ENCODE results near the gene ASTN1. TPM values are rescaled to one million over a fixed set of nuclear protein-coding genes. Genes with fewer than 3 reads are reported as not detected.

ASTN1 gene
- total RNA-seq, 1 experiment from 2014 or later: 0.13 TPM

DNA sequence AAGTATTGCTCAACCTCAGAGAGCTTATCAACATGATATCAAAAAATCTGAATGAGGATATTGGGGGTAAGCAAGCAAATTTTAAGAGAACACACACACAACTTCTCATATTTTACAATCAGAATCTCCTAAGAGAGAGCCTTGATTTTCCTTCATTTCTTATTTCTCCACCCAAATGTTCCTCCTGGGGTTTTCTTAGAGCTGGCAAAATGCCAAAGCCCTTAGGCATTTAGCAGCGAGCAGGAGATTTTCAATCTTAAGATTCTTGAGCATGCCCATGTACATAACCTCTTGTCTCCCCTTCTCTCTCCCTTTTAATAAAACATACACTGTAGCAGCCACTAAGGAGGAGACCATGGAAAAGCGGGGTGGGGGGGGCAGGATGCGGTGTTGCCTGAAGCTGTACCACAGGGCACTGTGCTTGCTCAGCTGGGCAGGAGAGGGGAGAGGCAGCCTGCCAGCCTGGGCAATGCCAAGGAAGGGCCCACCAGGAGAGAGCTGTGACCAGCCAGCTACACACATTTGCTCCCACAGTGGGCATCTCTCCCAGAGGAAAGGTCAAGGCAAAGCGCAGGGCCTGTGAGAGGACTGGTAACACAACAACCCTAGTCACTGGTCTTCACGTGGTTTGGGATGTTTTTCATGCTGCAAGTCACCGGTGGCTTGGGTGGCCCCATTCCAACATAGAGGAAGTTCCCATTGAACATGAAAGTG is 10.6 kb upstream of the ASTN1 start:
- Histone ChIP-seq H3K27me3 (replicated peaks) (peaks cover 47% of the 10 kb centered on the region), H3K27ac (no peak overlapping the region)
- no peak for DNase-seq (ENCODE audit: low read depth in 1 of 2, low spot score in 2 of 2)

DNA sequence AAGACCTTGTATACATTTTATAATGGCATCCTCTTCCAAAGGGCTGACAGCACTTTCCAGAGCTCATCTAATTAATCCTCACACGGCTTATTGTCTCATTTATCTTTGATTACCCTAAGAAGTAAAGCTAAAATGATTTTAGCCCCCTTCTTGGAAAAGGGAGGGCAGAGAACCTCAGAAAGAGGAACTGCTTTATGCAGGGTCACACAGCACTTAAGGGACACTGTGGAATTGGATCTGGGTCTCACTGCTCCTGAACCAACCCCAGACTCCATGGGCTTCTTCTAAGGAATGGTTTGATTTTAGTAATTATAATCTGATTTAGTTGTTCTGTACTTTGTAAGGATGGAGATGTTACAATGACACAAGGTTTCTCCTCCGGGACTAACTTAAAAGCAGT is 9.5 kb upstream of the ASTN1 start:
- no peak for DNase-seq (ENCODE audit: low read depth in 1 of 2, low spot score in 2 of 2)
- Histone ChIP-seq H3K4me1 (replicated peaks) (peaks cover 3% of the 10 kb centered on the region; the same call in 1 of the 2 replicates), H3K27ac (no peak overlapping the region), H3K36me3 (no peaks in the 10 kb centered on the region), H3K27me3 (replicated peaks) (peaks cover 51% of the 10 kb centered on the region), H3K4me3 (no peak overlapping the region), H3K9me3 (replicated peaks) (no peaks in the 10 kb centered on the region)

More for the DNA sequence above, 10.6 kb upstream of the ASTN1 start:
- Histone ChIP-seq H3K4me3 (no peak overlapping the region), H3K9me3 (replicated peaks) (no peaks in the 10 kb centered on the region), H3K36me3 (no peaks in the 10 kb centered on the region), H3K4me1 (replicated peaks) (peaks cover 3% of the 10 kb centered on the region; the same call in 1 of the 2 replicates)

DNA sequence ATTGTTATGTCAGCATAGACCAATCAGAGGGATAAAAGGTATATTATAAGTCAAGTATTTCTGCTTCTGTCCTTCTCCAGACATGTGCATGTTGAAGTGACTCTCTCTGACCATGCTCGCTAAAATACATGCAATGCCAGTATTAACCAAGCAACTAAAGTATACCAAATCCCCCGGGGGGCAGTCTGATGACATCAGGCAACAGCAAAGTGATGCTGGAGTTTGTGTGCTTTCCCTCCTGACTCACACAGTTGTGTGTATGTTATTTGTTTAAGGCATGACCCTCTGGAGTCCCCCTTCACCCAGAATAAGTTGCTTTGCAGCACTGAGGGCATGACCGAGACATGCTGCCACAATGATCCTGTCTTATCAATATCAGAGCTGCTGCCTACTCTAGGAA is 8.4 kb upstream of the ASTN1 start:
- Histone ChIP-seq H3K4me3 (no peak overlapping the region), H3K4me1 (replicated peaks) (peaks cover 3% of the 10 kb centered on the region; the same call in 1 of the 2 replicates), H3K27me3 (replicated peaks) (peaks cover 58% of the 10 kb centered on the region), H3K36me3 (no peaks in the 10 kb centered on the region), H3K27ac (no peak overlapping the region), H3K9me3 (replicated peaks) (no peaks in the 10 kb centered on the region)
- no peak for DNase-seq (ENCODE audit: low read depth in 1 of 2, low spot score in 2 of 2)

DNA sequence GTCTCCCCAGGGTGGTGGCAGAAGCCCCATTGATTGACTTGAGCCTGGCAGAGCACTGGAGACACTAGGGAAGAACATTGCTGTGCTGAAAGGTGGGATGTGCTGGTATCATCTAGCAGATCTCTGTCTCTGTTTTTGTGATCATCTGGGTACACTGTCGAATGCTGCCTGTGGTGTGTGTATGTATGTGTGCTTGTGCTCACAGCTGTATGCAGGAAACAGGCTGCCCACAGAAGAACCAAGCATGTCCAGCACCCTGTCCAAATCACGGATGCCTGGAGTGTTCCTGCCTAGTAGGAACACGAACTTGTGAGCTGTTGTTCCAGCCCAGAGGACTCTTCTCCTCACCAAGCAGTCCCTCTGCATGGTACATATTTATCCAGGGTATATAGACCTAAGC is 7.8 kb upstream of the ASTN1 start:
- H3K9me3 ChIP-seq (replicated peaks): no peaks in the 10 kb centered on the region
- H3K27me3 ChIP-seq (replicated peaks): peaks cover 56% of the 10 kb centered on the region
- no peak overlapping the region for H3K4me3 ChIP-seq
- no peaks in the 10 kb centered on the region for H3K36me3 ChIP-seq
- no peak for DNase-seq (ENCODE audit: low read depth in 1 of 2, low spot score in 2 of 2)
- no peak overlapping the region for H3K27ac ChIP-seq
- peaks cover 3% of the 10 kb centered on the region; the same call in 1 of the 2 replicates for H3K4me1 ChIP-seq (replicated peaks)

DNA sequence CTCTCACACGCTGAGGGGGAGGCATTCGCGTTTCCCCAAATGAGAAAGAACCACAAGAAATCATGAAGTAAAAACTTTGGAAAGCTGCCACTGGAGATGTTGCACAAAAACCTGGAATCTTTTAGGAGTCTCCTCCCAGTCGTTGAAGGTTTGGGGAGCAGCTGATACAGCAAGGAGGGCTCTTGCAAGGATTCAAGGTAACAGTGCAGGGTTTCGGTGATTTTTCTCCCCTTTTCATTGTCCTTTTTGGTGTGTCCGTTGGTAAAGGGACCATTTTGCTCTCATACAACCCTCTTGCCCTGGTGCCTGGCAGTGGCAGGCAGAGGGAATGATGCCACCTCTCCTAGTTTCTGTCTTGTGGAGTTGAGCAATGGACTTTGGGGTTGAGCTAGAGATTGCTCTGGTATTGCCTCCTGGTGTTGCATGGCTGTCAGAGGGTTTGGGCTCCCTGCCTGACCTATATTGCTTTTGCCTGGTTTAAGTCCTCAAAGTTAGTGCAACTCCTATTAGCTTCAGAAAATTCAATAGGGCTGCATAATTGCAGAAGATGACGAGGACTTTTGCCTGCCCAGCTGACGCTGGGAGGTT is 7.1 kb upstream of the ASTN1 start:
- no peak for DNase-seq (ENCODE audit: low read depth in 1 of 2, low spot score in 2 of 2)
- H3K9me3 ChIP-seq (replicated peaks): no peaks in the 10 kb centered on the region
- peaks cover 3% of the 10 kb centered on the region; the same call in 1 of the 2 replicates for H3K4me1 ChIP-seq (replicated peaks)
- H3K4me3 ChIP-seq: no peak overlapping the region
- no peaks in the 10 kb centered on the region for H3K36me3 ChIP-seq
- no peak overlapping the region for H3K27ac ChIP-seq
- H3K27me3 ChIP-seq (replicated peaks): peaks cover 57% of the 10 kb centered on the region

DNA sequence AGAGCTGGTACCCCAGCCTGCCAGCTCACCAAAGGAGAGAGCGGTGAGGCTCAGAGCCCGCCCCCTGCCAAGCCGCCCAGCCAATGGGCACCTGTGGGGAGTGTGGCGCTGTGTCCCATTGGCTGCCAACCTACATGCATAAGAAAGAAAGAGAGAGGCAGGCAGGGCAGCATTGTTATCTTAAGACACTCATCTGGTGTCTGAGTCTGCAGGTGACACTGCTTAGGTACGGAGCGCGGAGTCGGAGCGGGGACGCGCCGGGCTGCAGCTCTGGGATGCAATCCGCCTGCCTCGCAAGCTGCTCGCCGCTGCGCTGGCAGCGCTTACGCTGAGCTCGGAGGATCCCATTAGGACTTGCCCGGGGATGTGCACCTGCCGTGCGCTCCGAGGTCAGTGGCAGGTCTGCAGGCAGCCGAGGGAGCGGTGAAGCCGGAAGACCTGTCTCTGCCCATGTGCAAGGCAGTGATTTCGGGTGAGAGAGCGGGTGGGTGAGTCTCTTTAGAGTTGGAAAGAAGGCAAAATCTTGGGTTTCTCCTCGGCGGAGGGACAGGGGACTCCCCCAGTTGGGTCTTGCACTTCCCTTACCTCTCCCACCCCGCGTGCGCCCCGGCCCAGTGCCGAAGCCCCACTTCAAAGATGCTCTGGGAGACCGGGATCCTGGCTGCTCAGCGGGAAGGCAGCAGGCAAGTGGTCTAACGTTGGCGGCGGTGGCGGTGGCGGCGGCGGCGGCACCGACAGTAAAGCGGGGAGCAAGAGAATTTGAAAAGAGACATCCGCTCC is 6.4 kb upstream of the ASTN1 start, which contains the start of gene BRINP2:
Gene BRINP2, plus strand, starts transcription at position 203 of the 780 bp plus-strand sequence. CDS start 58,919 bp downstream, outside the sequence.
- DNase-seq (ENCODE audit: low read depth in 1 of 2, low spot score in 2 of 2): peak in 1 of 2 experiments; percentile 22
- Histone ChIP-seq H3K27me3 (replicated peaks) (peaks cover 64% of the 10 kb centered on the region), H3K27ac (no peak within 1 kb of the TSS), H3K9me3 (replicated peaks) (no peaks in the 10 kb centered on the region), H3K4me3 (no peak within 1 kb of the TSS), H3K4me1 (replicated peaks) (peaks cover 3% of the 10 kb centered on the region; the same call in 1 of the 2 replicates), H3K36me3 (no peaks in the 10 kb centered on the region)

DNA sequence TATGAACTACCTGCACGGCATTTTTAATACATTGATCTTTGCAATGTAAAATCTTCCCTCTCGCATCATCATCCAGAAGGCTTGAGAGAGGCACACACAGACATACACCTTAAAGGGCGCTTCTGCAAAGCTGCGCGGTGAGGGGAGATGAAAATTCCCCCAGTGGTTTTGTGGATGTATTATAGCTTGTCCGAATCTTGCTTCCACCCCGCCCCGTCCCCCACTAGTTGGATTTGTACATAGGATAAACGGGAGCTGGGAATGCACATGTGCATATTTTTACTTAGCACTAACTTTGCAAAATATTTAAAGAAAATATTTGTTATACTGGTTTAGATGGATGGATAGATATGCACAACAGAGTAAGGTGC is 542 bp upstream of the ASTN1 start:
- Histone ChIP-seq H3K9me3 (replicated peaks) (no peaks in the 10 kb centered on the region), H3K4me3 (no peak overlapping the region), H3K36me3 (no peaks in the 10 kb centered on the region), H3K27me3 (replicated peaks) (peaks cover 59% of the 10 kb centered on the region), H3K4me1 (replicated peaks) (no peaks in the 10 kb centered on the region), H3K27ac (no peak overlapping the region)
- DNase-seq (ENCODE audit: low read depth in 1 of 2, low spot score in 2 of 2): no peak

DNA sequence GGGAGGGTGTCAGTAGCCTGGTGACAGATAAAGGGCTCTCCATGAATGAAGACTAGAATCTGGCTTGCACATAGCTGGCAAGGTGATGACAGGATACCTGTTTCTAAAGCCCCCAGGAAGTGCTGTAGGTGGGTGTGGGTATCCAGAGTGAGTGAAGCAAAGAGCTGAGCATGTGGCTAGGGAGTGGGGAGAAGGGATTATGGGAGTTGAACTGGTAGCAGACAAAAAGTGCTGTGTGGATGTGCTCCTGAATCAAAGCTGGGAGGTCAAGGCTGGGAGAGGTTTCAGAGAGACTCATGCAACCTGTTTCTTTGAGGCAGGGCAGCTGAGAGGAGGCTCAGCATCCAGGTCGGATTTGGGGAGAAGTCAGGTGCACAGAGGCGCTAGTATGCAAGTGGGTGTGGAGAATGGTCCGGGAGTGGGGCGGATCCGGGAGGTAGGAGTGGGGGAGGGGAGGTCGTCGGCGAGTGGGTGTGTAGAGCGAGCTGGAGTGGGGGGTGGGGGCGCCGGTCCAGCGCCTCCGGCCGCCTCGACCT is 600 bp downstream of the ASTN1 start:
- Histone ChIP-seq H3K4me1 (replicated peaks) (no peaks in the 10 kb centered on the region), H3K9me3 (replicated peaks) (no peaks in the 10 kb centered on the region), H3K4me3 (no peak overlapping the region), H3K27me3 (replicated peaks) (peaks cover 48% of the 10 kb centered on the region), H3K36me3 (no peaks in the 10 kb centered on the region), H3K27ac (no peak overlapping the region)
- no peak for DNase-seq (ENCODE audit: low read depth in 1 of 2, low spot score in 2 of 2)

DNA sequence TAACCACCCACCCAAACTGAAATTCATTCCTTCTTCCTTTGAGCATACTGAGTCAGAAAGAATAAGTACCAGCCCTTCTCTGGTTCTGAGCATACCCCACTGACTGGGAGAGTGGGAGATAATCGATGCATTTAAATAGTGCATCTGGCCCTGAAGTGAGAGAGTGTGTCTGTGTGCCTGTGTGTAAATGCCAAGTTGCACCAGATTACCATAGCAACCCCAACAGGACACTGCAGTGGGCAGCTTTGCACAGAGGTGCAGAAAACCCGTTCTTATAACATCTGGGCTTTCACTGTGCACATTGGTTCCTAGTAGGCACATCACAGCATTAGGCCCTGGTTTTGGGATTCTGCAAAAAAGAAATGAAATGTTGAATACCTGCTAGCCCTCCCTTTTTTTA is 2.3 kb downstream of the ASTN1 start:
- Histone ChIP-seq H3K27ac (no peak overlapping the region), H3K9me3 (replicated peaks) (no peaks in the 10 kb centered on the region), H3K27me3 (replicated peaks) (peaks cover 36% of the 10 kb centered on the region), H3K4me3 (no peak overlapping the region), H3K36me3 (no peaks in the 10 kb centered on the region), H3K4me1 (replicated peaks) (no peaks in the 10 kb centered on the region)
- DNase-seq (ENCODE audit: low read depth in 1 of 2, low spot score in 2 of 2): no peak

DNA sequence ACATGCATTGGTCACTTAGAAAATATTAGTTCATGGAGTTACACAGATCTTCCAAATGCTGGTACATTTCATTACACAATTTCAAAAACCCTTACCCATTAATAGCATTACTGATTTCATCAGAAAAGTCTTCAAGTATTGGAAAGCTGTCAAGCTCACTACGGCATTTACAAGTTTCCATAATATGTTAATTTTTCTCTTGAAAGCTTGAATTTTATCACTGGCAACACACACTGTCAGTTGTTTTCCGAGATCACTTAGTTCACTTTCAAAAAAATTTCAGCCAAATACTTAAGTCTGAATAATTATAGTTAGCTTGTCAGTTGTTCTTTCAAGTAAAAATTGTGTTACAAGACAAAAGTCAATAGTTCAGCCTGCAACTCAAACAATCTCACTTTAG is 18.0 kb downstream of the ASTN1 start:
- Histone ChIP-seq H3K36me3 (no peaks in the 10 kb centered on the region), H3K4me3 (no peak overlapping the region), H3K27me3 (replicated peaks) (peaks cover 4% of the 10 kb centered on the region; the same call in 1 of the 2 replicates), H3K4me1 (replicated peaks) (no peaks in the 10 kb centered on the region), H3K27ac (no peak overlapping the region), H3K9me3 (replicated peaks) (no peaks in the 10 kb centered on the region)
- no peak for DNase-seq (ENCODE audit: low read depth in 1 of 2, low spot score in 2 of 2)

DNA sequence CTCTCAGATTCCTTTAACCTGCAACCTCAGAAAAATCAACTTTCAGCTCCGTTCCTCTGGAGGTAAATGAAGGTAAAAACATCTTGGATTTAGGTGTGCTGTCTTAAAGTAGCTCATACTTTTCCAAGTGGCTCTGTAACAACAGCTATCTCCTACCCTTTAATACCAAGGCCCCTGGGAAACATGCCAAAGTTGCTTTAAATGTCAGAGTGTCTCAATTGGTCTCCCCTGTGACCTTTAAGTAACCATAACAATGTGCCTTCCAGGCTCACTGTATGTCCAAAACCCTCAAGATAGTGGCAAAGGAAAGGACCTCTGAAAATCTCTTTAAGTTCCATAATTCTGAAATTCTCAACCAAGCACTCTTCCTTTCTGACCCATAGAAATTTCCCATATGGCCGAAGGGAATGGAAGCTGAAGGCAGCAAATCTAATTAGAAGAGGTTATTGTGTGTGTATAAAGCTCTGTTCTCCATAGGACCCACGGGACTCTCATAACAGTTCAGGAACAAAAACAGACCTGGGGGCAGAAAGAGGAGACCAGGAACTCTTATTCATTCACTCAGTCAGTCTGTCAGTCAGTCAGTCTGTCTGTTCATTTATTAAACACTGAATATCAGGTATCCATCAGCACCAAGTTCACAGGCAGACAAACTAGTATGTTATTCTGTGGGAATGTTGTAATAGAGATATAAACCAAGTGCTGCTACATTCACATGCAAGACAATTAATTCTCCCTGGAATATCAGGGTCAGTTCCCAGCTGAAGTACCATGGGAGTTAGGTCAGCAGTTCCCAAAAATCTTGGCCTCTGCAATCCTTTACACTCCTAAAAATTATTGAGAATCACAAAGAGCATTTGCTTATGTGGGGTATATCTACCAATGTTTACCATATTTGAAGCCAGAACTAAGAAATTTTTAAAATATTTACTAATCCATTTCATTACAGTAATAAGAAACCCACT is 19.1 kb downstream of the ASTN1 start:
- Histone ChIP-seq H3K27ac (no peak overlapping the region), H3K27me3 (replicated peaks) (peaks cover 4% of the 10 kb centered on the region; the same call in 1 of the 2 replicates), H3K4me3 (no peak overlapping the region), H3K9me3 (replicated peaks) (no peaks in the 10 kb centered on the region), H3K4me1 (replicated peaks) (no peaks in the 10 kb centered on the region), H3K36me3 (no peaks in the 10 kb centered on the region)
- no peak for DNase-seq (ENCODE audit: low read depth in 1 of 2, low spot score in 2 of 2)

DNA sequence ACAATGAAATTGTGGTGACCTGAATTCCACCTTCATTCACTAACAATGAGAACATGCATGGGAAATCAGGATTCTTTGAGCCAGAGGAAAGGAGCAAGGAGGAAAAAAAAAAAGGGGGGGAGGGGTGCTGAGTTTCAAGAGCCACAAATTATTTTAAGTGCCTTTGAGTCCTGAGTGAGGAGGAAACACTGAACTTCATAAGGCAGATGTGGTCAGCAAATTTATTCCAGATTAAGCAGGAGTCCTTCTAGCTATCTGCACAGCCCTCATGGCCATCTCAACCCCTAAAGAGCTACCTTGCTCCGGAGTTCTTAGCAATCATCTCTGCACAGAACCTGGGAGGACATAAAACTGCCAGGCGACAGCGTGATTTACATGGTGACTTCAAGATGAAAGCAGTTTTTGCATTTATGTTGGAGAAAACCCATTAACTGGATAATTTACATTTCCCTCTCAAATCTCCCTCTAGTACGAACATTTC is 21.7 kb downstream of the ASTN1 start:
- Histone ChIP-seq H3K27ac (no peak overlapping the region), H3K27me3 (replicated peaks) (peaks cover 4% of the 10 kb centered on the region; the same call in 1 of the 2 replicates), H3K4me3 (no peak overlapping the region), H3K36me3 (no peaks in the 10 kb centered on the region), H3K4me1 (replicated peaks) (no peaks in the 10 kb centered on the region), H3K9me3 (replicated peaks) (no peaks in the 10 kb centered on the region)
- no peak for DNase-seq (ENCODE audit: low read depth in 1 of 2, low spot score in 2 of 2)

DNA sequence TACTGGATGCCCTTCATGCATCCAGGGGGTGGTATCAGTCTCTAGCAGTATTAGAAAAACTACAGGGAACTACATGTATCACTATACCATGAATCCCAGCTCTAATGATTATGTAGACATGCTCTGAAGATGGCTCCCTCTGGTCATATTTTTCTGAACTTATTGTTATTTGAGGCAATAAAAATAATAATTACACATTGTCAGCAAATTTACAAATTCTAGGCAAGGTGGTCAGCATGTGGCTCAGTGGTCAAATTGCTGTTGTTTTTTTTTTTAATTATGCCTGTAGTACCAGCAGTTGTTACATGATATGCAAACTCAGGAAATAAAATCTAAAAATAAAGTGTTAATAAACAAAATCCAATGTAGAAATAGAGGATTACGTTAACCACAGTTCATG is 22.5 kb downstream of the ASTN1 start:
- no peak for DNase-seq (ENCODE audit: low read depth in 1 of 2, low spot score in 2 of 2)
- no peak overlapping the region for H3K27ac ChIP-seq
- H3K27me3 ChIP-seq (replicated peaks): peaks cover 4% of the 10 kb centered on the region; the same call in 1 of the 2 replicates
- no peaks in the 10 kb centered on the region for H3K4me1 ChIP-seq (replicated peaks)
- no peaks in the 10 kb centered on the region for H3K9me3 ChIP-seq (replicated peaks)
- H3K4me3 ChIP-seq: no peak overlapping the region
- H3K36me3 ChIP-seq: no peaks in the 10 kb centered on the region

All from SJSA1 (cell line).